Measurements from ENCODE around the gene CBLL2. TPM values are rescaled to one million over a fixed set of nuclear protein-coding genes. Genes with fewer than 3 reads are reported as not detected.
"Not testable (repeated sequence)": the region's sequence is repeated elsewhere in the genome, so short reads cannot be mapped to it uniquely, and the experiment has no call there.

CBLL2 gene
- total RNA-seq, 4 donors from 2014 or later: 0.34 to 1.8 TPM; not detected in 2

GRCh38 chrX:22278375-22278774, 5.7 kb downstream of the CBLL2 start:
- DNase-seq: no peak
- H3K9me3 ChIP-seq: no peaks in the 10 kb centered on the region
- H3K27ac ChIP-seq: no peak overlapping the region
- no peaks in the 10 kb centered on the region for H3K36me3 ChIP-seq
- no peaks in the 10 kb centered on the region for H3K27me3 ChIP-seq
- H3K4me3 ChIP-seq (replicated peaks in 1 of 3): no peak overlapping the region
- 53 to 59% methylated on average over 3 of the region's 3 CpGs for WGBS, 2 donors
- intact Hi-C loops (cut with DNase I): no loop called here
- TF ChIP-seq CTCF (IDR thresholded peaks at IDR 0.05) (no peak), POLR2A (IDR thresholded peaks at IDR 0.05) (no peak)
- H3K4me1 ChIP-seq: no peaks in the 10 kb centered on the region

DNA sequence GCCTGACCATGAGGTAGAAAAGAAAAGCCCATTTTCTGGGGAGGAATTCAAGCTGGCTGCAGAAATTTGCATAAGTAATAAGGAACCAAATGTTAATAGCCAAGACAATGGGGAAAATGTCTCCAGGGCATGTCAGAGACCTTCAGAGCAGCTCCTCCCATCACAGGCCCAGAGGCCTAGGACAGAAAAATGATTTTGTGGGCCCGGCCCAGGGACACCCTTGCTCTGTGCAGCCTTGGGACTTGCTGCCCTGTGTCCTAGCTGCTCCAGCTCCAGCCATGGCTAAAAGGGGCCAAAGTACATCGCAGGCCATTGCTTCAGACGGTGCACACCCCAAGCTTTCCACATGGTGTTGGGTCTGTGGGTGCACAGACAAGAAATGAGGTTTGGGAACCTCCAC, 16.5 kb downstream of the CBLL2 start:
- H3K36me3 ChIP-seq; H3K4me1 ChIP-seq; H3K9me3 ChIP-seq; H3K4me3 ChIP-seq (replicated peaks in 1 of 3); DNase-seq; H3K27me3 ChIP-seq; H3K27ac ChIP-seq; intact Hi-C loops (cut with DNase I): not testable (repeated sequence)
- 86 to 100% methylated on average over 1 of the region's 3 CpGs for WGBS, 2 donors

GRCh38 chrX:22296871-22297270, 24.2 kb downstream of the CBLL2 start:
- Histone ChIP-seq H3K4me1 (peaks cover 7 to 10% of the 10 kb centered on the region in 2 donors), H3K27ac (no peak overlapping the region), H3K36me3 (no peaks in the 10 kb centered on the region), H3K27me3 (no peaks in the 10 kb centered on the region), H3K4me3 (replicated peaks in 1 of 3) (no peak overlapping the region), H3K9me3 (no peaks in the 10 kb centered on the region)
- DNase-seq: no peak
- intact Hi-C loops (cut with DNase I): no loop called here
- TF ChIP-seq CTCF (IDR thresholded peaks at IDR 0.05) (no peak), POLR2A (IDR thresholded peaks at IDR 0.05) (no peak)
- 91 to 93% methylated on average over 2 of the region's 2 CpGs for WGBS, 2 donors

- no peaks in the 10 kb centered on the region for H3K9me3 ChIP-seq
- TF ChIP-seq CTCF (IDR thresholded peaks at IDR 0.05) (no peak), POLR2A (IDR thresholded peaks at IDR 0.05) (no peak)
- peak; percentile 37 to 47 for DNase-seq
- H3K4me1 ChIP-seq: peaks cover 7 to 10% of the 10 kb centered on the region in 2 donors
- H3K27me3 ChIP-seq: no peaks in the 10 kb centered on the region
- no peak overlapping the region for H3K4me3 ChIP-seq (replicated peaks in 1 of 3)
- intact Hi-C loops (cut with DNase I): no loop called here
- H3K36me3 ChIP-seq: no peaks in the 10 kb centered on the region
- 4% methylated on average over 2 of the region's 2 CpGs for WGBS, 2 donors
- H3K27ac ChIP-seq: peak overlapping the region in 1 of 3 donors; percentile 1
Measured at GRCh38 chrX:22300130-22300529, 27.4 kb downstream of the CBLL2 start.

- Histone ChIP-seq H3K27ac (no peak overlapping the region), H3K9me3 (no peaks in the 10 kb centered on the region), H3K36me3 (no peaks in the 10 kb centered on the region), H3K27me3 (no peaks in the 10 kb centered on the region), H3K4me1 (no peaks in the 10 kb centered on the region), H3K4me3 (replicated peaks in 1 of 3) (no peak overlapping the region)
- TF ChIP-seq POLR2A (IDR thresholded peaks at IDR 0.05) (no peak), CTCF (IDR thresholded peaks at IDR 0.05) (no peak)
- intact Hi-C loops (cut with DNase I): no loop called here
- no peak for DNase-seq
- WGBS, 2 donors: 46 to 82% methylated on average over 2 to 3 of the region's 3 CpGs
Measured at GRCh38 chrX:22310779-22311178, 38.1 kb downstream of the CBLL2 start.

DNA sequence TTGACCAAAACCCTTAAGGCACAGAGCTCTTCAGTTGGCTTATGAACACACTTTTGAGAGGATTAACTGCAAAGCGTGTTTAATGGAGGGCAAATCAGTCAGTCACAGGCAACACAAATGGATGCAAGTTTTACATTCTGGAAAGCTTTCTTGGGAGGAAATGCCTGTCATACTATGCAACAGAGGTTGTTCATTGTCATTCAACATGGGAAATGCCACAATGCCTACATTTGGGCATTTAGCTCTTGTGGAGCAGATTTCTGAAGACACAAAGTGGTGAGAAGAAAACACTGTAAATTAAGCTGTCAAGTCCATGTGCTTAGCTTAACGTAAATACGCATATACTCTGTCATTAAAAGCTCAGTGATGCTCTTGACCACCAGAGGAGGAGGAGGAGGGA, 41.1 kb downstream of the CBLL2 start:
- intact Hi-C loops (cut with DNase I): no loop called here
- TF ChIP-seq CTCF (IDR thresholded peaks at IDR 0.05) (no peak), POLR2A (IDR thresholded peaks at IDR 0.05) (no peak)
- Histone ChIP-seq H3K4me1 (no peaks in the 10 kb centered on the region), H3K27ac (no peak overlapping the region), H3K9me3 (no peaks in the 10 kb centered on the region), H3K27me3 (no peaks in the 10 kb centered on the region), H3K4me3 (replicated peaks in 1 of 3) (no peak overlapping the region), H3K36me3 (no peaks in the 10 kb centered on the region)
- WGBS, 2 donors: 50 to 53% methylated on average over 3 of the region's 3 CpGs
- DNase-seq: no peak
